Measurements from ENCODE around the gene ERGIC1.

DNA sequence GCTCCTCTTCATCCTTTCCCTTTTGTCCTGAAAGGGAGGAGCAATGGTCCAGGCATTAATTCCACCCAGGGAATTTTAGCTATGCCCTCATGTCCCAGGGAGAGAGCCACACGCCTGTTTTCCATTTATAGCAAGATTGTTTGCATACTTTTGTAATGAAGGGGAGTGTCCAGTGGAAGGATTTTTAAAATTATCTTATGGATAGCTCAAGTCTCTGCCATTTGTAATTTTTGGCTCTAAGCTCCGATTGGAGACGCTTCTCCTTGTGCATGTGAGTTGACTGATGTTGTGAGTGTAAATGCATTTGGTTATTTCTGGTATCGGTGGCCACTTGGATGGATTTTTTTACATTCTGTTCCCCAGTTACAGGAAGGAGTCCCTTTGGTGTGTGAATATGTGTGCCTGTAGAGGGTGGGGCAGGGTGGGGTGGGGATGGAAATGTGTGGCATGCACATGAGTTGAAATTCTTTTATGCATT is 118.0 kb downstream of the ERGIC1 start:
- TF ChIP-seq POLR2A (IDR thresholded peaks at IDR 0.05) (no peak), POLR2AphosphoS5 (IDR thresholded peaks at IDR 0.05) (no peak)
- TF ChIP-seq, protein P1, sequence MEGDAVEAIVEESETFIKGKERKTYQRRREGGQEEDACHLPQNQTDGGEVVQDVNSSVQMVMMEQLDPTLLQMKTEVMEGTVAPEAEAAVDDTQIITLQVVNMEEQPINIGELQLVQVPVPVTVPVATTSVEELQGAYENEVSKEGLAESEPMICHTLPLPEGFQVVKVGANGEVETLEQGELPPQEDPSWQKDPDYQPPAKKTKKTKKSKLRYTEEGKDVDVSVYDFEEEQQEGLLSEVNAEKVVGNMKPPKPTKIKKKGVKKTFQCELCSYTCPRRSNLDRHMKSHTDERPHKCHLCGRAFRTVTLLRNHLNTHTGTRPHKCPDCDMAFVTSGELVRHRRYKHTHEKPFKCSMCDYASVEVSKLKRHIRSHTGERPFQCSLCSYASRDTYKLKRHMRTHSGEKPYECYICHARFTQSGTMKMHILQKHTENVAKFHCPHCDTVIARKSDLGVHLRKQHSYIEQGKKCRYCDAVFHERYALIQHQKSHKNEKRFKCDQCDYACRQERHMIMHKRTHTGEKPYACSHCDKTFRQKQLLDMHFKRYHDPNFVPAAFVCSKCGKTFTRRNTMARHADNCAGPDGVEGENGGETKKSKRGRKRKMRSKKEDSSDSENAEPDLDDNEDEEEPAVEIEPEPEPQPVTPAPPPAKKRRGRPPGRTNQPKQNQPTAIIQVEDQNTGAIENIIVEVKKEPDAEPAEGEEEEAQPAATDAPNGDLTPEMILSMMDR (IDR thresholded peaks at IDR 0.05): no peak

Data from gastroesophageal sphincter (tissue), 3 donors.